ENCODE results near the gene YPEL3.

DNA sequence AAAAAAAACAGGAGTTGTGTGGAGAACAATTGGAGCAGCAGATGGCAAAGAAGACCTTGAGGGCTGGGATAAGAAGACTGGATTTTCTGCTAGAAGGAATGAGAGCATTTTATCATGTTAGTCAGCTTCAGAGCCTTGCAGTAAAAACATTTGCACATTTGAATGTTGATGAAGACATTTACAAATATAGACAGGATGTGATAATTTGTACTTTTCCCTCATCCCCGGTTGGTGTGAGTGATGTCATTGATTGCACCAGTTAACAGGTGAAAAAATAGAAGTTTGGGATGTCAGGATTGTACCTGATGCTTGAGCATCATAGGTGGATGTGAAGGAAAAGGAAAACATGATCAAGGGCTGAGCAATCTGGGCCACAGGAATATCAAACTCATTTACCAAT, 49.6 kb upstream of the YPEL3 start:
- TF ChIP-seq, protein P1, sequence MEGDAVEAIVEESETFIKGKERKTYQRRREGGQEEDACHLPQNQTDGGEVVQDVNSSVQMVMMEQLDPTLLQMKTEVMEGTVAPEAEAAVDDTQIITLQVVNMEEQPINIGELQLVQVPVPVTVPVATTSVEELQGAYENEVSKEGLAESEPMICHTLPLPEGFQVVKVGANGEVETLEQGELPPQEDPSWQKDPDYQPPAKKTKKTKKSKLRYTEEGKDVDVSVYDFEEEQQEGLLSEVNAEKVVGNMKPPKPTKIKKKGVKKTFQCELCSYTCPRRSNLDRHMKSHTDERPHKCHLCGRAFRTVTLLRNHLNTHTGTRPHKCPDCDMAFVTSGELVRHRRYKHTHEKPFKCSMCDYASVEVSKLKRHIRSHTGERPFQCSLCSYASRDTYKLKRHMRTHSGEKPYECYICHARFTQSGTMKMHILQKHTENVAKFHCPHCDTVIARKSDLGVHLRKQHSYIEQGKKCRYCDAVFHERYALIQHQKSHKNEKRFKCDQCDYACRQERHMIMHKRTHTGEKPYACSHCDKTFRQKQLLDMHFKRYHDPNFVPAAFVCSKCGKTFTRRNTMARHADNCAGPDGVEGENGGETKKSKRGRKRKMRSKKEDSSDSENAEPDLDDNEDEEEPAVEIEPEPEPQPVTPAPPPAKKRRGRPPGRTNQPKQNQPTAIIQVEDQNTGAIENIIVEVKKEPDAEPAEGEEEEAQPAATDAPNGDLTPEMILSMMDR (IDR thresholded peaks at IDR 0.05) = no peak
- no peak for TF ChIP-seq POLR2A (IDR thresholded peaks at IDR 0.05)
- no peak for TF ChIP-seq POLR2AphosphoS5 (IDR thresholded peaks at IDR 0.05)
- TF ChIP-seq EP300 (IDR thresholded peaks at IDR 0.05) = no peak

Measured in suprapubic skin (tissue), 4 donors.